Renal cortical epithelial cell (primary cell): Measurements from ENCODE around the gene AMER3. TPM values are rescaled to one million over a fixed set of nuclear protein-coding genes. Genes with fewer than 3 reads are reported as not detected.

ENCODE experiments used
- DNase-seq: peaks from one replicate; pipeline ENCODE4 v3.0.0-alpha.2; 2011; ENCODE audit warnings: low read depth
- total RNA-seq: library from RNA; depleted of rRNA; stranded (reverse); fragments of >200 nt; gene quantifications from 2 replicates; pipeline ENCODE4 v1.2.3, GENCODE V29; 2014

The AMER3 gene
- total RNA-seq, 1 donor from 2014 or later, result not detected

DNA sequence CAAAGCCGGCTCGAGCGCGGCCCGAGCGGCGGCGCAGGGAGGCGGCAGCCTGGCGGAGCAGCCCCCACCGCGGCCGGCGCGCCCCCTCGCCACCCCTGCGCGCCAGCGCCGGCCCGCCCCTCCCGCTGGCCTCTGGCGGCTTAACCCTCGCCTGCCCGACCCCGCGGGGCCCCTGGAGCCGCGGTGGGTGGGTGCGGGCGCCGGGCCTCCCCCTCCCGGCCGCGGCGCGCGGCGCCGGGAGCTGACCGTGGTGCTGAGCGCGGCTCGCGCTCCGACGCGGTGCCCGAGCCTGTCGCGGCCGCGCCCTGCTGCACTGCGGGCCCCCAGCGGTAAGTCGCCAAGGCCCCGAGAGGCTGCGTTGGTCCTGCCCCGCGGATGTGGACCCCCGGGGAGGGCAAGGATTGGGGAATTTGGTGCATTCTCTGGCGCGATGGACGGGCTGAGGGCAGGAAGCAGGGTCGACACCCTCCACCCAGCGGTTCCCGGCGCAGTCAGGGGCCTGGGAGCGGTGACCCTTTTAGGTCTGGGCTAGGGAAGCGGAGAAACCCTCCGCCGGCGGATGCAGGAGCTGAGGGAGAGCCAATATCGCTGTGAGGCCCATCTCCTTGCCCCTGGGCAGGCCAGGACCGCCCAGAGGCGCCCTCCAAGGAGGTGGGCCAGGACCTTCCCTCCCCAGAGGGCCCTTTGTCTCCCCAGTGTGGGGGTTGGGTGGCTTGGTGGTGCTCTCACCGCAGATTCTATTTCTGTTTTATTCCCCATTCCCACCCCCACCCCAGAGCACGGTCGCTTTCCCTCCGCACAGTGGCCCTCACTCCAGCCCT is 923 bp downstream of the AMER3 start:
- DNase-seq, result no peak

DNA sequence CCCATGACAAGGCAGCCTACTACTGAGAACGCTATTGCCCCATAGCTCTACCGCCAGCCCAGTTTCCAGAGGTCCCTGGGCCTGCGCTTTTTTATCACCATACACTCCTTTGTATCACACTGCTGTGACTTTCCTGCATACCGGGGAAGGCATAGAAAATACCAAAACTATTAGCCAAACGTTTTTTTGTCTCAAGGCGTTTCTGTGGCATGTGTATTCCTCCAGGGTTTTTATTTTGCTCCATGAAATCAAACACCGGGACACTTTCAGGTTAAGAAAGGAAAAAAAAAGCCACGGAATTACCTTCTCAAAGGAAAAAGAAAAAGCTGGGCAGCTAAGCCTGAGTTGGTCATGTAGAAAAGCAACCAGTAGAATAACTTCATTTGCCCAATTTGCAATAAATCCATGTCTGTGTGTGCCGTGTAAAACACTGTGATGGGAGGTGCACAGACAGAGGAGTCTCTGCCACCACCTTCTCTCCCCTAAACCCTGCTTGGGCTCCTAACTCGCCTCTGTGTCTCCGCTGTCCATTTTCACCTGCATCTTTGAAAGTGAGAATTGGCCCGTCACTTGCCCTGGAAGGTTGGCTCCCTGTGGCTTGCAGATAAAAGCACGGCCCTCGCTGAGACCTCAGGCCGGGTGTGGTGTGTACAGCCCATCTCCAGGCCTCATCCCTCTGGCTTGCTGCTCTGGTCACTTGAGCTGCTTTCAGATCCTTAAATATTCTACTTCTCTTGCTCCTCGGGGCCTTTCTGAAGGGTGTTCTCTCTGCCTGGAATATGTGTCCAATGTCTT is 1.7 kb downstream of the AMER3 start:
- no peak for DNase-seq

- peak; percentile 3 for DNase-seq
These were observed 4.8 kb downstream of the AMER3 start for GRCh38 chr2:130759906-130760753.

DNA sequence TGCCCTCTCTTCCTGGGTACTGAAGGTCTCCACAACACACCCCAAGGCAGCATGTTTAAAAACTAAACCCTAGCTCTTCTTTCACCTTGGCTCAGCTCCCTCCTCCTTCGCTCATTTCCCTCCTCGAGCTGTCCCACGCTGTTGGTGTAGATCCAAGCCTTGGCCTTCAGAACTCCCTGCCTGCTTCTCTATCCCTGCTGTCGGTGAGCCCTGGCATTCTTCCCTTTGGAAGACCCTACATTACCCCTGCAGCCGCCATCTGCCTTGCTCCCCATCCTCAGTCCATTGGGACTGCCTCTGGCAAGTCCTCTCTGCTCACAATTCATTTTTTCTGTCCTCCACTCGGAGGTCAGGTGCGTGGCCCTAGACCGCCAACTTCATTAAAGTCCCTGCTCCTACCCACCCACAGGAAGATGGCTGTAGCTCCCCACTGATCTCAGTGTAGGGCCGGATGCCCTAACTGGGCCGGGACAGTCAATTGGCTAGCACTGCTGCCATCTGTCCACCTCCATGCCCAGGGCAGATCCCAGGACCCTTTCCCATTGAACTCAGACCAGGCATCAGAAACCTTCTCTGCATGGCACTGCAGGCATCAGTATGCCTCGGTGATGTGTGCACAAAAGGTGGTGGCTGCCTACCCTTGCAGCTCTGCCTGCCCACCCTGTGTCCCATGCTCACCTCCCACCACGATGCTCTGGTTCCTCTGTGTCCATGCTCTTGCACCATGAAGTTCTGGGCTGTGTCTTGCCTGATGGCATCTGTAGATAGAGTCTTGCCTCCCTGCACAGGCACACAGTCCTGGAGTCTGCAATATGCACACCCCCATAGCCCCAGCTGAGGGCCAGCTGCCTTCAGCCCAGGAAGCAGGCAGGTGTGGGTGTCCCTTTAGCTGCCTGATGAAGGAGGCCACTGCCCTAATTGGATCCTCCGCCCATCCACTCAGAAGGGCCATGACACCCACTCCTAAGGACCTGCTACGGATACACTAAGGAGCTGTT is 5.7 kb downstream of the AMER3 start:
- DNase-seq, result no peak

DNA sequence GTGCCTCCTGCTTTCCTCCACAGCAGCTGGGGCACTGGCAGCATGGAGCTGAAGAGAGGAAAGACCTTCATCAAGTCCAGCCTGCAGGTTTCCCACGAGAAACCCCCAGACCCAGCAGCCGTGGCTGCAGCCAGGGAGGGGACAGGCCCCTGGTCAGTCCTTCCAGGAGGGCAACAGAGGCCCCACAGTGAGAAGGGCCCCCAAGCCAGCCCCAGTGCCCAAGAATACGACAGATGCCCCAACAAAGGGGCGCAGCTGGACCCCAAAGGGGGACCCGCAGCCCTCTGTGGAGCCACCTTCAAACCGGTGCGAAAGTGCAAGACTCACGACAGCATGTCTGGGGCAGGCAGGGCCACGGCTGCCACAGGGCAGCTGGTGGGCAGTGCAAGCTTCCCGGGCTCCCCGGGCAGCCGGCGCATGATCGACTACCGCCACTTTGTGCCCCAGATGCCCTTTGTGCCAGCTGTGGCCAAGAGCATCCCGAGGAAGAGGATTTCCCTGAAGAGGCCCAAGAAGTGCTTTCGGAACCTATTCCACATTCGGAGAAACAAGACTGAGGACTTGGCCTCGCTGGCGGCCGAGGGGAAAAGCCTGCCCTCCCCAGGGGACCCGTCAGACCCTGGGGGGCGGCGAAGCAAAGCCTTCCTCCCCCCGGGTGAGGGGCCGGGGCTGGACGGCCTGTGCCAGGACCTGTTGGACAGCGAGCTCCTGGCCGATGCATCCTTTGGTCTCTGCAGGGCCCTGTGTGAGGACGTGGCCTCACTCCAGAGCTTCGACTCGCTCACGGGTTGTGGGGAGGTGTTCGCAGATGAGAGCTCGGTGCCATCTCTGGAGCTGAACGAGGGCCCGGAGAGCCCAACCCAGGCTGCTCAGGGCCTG is 6.9 kb downstream of the AMER3 start:
- no peak for DNase-seq

GRCh38 chr2:130762910-130763385 is 7.6 kb downstream of the AMER3 start:
- DNase-seq, result no peak

GRCh38 chr2:130763405-130763804 is 8.1 kb downstream of the AMER3 start:
- no peak for DNase-seq

GRCh38 chr2:130764035-130764820 is 8.9 kb downstream of the AMER3 start:
- no peak for DNase-seq

DNA sequence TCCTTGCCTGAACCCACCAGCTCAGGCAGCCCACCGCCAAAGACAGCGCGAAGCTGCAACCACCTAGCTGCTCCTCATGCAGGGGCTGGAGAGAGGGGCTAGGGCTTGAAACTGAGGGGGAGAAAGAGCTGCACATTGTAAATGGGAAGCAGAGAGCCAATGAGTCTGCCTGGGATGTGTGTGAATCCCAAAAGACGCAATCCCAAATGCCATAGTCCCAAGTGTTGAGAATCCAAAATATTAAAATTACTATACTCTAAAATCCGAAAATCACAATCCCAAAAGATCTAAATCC is 9.4 kb downstream of the AMER3 start:
- DNase-seq, result no peak

GRCh38 chr2:130765464-130765863 is 10.1 kb downstream of the AMER3 start:
- DNase-seq, result no peak

GRCh38 chr2:130766037-130766436 is 10.7 kb downstream of the AMER3 start:
- DNase-seq, result no peak

DNA sequence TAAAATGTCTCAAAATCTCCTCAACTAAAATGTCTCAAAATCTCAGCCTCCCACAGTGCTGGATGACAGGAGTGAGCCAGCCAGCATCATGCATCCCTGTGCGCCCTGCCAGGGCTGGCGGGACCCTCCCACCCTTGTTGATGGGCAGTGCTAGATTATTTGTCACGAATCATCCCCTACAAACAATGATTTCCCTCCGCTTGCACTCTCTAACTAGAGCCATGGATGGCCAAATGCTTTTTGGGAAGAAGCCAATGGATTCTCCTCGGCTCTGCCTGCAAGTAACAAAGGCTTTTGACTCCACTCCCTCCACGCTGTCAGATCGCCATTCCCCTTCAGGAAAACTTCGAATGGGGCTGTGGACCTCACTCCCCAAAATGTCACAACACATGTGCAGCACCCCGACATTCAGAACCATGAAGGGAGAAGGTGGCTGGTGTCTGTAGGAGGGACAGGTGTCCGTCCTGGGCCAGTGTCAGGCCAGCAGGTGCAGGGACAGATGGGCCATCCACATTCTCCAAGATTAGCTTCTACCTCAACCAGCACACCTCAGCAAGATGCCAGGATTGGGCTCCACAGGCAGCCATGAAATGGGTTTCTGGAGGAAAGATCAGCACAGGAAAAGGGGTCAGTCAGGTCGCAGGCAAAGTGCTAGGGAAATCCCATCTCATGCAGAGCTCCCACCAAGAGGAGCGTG is 11.5 kb downstream of the AMER3 start:
- no peak for DNase-seq

- no peak for DNase-seq
These were observed 12.1 kb downstream of the AMER3 start for GRCh38 chr2:130767408-130767775.

DNA sequence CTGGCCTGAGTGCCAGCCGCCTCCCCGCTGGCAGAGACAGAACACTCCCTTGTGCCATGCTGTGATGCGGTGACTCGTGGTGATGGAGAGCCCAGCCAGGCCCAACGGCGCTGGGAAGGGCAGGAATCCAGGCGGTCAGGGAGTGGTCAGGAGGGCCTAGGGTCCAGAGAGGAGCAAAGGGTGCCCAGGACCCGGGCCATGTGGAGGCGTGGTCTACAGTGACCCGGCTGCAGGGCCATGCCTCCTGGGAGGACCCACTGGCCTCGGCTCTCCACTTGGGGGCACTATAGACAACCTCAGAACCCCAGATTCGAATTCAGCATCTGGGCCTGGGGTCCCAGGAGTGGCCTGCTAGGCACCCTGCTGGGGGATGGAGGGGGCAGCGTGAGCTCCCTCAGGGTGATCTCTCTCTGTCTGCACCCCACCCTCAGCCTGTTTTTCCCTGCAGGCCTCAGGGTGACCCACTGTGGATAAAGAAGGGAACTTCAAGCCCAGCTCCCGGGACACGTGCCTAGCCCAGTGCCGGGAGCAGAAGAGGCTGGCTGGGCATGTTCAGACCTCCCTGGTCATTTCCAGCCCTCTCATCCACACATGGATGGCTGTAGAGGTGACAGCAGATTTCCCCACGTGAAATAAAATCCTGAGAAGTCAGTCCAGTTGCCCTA is 13.0 kb downstream of the AMER3 start:
- DNase-seq, result no peak

GRCh38 chr2:130769343-130769907 is 14.1 kb downstream of the AMER3 start:
- no peak for DNase-seq

- DNase-seq, result no peak
These were observed 21.2 kb downstream of the AMER3 start for GRCh38 chr2:130776550-130776949.

DNA sequence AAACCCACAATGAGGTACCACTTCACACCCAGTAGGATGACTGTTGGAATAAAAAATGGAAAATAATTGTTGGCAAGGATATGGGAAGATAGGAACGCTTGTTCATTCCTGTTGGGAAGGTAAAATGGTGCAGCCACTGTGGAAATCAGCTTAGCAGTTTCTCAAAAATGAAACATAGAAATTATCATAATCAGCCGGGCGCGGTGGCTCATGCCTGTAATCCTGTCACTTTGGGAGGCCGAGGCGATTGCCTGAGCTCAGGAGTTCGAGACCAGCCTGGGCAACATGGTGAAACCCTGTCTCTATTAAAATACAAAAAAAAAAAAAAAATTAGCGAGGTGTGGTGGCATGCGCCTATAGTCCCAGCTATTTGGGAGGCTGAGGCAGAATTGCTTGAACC is 23.4 kb downstream of the AMER3 start:
- DNase-seq, result no peak
